ENCODE results near the gene DHRS11. TPM values are rescaled to one million over a fixed set of nuclear protein-coding genes. Genes with fewer than 3 reads are reported as not detected.
"Not testable (repeated sequence)": the region's sequence is repeated elsewhere in the genome, so short reads cannot be mapped to it uniquely, and the experiment has no call there.

DHRS11 gene
- total RNA-seq, 5 donors from 2014 or later (not counting 1 experiment from before 2014, with no cell fraction given): 2.6 to 9.7 (median 6.3) TPM

DNA sequence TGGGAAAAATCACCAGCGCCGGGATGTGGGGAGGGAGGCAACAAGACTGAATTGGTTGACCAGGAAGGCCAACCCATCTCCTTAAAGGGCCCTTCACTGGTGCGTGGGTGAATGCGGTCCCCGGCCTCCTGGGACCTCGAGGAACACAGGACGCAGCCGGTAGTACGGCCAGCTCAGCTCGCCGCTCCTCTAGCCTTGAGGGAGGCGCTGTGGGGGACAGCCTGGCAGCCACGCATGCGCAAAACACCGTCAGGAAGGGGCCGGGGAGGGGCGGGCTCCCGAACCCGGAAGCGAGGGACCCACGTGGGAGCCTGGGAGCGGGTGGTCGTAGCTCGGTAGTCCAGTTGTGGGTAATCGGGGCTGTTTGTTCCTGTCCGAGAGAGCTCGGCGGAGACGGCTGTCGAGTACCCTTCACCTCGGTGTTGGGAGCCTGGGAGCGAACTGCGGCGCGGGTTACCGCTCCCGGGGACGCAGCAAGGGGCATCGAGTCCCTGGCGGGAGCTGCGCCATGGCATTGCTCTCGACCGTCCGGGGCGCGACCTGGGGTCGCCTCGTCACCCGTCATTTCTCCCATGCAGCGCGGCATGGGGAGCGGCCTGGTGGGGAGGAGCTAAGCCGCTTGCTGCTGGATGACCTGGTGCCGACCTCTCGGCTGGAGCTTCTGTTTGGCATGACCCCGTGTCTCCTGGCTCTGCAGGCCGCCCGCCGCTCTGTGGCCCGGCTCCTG lies 9.8 kb downstream of the DHRS11 start, which contains the start of gene MRM1:
MRM1 (plus strand) TSS at position 281 of the 727 bp plus-strand sequence; CDS start at position 509, 228 bp downstream.
- H3K36me3 ChIP-seq (ENCODE audit: control insufficient read depth in 2 of 2, extremely low read depth in 1 of 2, insufficient read depth in 1 of 2, low read length in 1 of 2): no peaks in the 10 kb centered on the region
- no peaks in the 10 kb centered on the region for H3K27me3 Mint-ChIP-seq
- no peaks in the 10 kb centered on the region for H3K36me3 Mint-ChIP-seq
- H3K4me1 Mint-ChIP-seq: peaks cover 42 to 45% (median 45%) of the 10 kb centered on the region in 3 donors
- H3K4me3 ChIP-seq (ENCODE audit: control insufficient read depth in 1 of 2, extremely low read depth in 1 of 2, low read length in 1 of 2): peak within 1 kb of the TSS; percentile 74 to 99
- peak within 1 kb of the TSS; percentile 88 to 93 (median 88) for H3K4me3 Mint-ChIP-seq
- peak within 1 kb of the TSS; percentile 77 for H3K27ac ChIP-seq (ENCODE audit: low read length)
- CTCF ChIA-PET: interaction anchor here (0.6 to 2.0 kb wide), 14 partner anchors 9 to 803 kb away, joined by 3 to 19 read pairs (median 4); partner anchors contain the start of genes MYO19 (in 1 of the 2) and PIGW (in 1 of the 2)
- H3K9me3 ChIP-seq: no peaks in the 10 kb centered on the region
- H3K27me3 ChIP-seq (replicated peaks in 1 of 2; ENCODE audit: control insufficient read depth in 2 of 2, extremely low read depth in 1 of 2, insufficient read depth in 2 of 2, low read length in 1 of 2): no peaks in the 10 kb centered on the region
- DNase-seq (peak; percentile 67 to 92 (median 81)), ATAC-seq (replicated peaks in 1 of 4) (peak; percentile 87 to 90 (median 88))
- H3K4me1 ChIP-seq (ENCODE audit: control insufficient read depth in 1 of 2, extremely low read depth in 1 of 2, insufficient read depth in 2 of 2, low read length in 2 of 2): peaks cover 5 to 33% of the 10 kb centered on the region in 2 experiments
- POLR2A ChIA-PET: interaction anchor here in 1 of 2 donors (0.6 kb wide), 1 partner anchor 757 kb away, joined by 3 read pairs; no protein-coding TSS in a partner anchor
- H3K27ac Mint-ChIP-seq: peak within 1 kb of the TSS; percentile 91 to 95
- WGBS (ENCODE audit: insufficient coverage): under 1% methylated on average over 60 of the region's 60 CpGs
- no peaks in the 10 kb centered on the region for H3K9me3 Mint-ChIP-seq

DNA sequence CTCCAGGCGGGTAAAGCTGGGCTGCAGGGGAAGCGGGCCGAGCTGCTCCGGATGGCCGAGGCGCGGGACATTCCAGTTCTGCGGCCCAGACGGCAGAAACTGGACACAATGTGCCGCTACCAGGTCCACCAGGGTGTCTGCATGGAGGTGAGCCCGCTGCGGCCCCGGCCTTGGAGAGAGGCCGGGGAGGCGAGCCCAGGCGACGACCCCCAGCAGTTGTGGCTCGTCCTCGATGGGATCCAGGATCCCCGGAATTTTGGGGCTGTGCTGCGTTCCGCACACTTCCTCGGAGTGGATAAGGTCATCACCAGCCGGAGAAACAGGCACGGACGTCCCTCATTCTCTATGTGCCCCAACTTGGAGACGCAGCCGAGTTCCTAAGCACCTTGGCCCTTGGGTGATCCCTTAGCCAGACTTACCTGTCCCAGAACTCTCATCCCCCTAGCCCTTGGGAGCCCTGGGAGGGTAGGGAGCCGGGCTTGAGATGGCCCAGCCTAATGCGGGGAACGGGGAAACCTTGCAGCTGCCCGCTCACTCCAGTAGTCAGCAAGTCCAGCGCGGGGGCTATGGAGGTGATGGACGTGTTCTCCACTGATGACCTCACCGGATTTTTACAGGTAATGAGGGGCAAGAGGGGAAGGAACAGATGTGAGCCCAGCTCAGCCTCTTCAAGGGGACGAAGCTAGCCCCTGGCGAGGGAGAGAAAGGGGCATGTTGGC lies 10.5 kb downstream of the DHRS11 start:
- H3K4me1 Mint-ChIP-seq: peaks cover 42 to 45% (median 45%) of the 10 kb centered on the region in 3 donors

DNA sequence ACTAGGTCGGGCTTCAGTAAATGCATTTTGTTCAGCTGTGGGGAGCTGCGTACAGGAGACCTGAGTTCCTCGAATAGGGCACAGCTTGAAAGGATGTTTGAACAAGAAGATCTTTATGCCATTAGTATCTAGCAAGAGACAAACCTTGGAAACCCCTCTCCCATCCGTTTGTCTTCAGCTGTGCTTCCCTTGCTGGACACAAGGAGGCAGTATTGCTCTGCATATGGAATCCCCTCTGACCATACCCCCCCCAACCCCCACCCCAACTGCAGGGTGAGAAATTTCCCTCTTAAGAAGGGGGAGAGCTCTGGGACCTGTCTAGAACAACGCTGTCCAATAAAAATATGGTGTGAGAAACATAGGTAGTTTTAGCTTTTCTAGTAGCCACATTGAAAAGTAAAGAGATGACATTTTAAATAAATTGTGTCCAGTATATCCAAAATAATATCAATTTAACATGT lies 11.3 kb downstream of the DHRS11 start:
- Mint-ChIP-seq H3K27me3 (no peaks in the 10 kb centered on the region), H3K27ac (peak overlapping the region; percentile 39 to 64), H3K4me3 (peak overlapping the region; percentile 88 to 93 (median 88)), H3K36me3 (peaks cover 4% of the 10 kb centered on the region), H3K9me3 (no peaks in the 10 kb centered on the region), H3K4me1 (peaks cover 42 to 49% (median 47%) of the 10 kb centered on the region in 3 donors)
- Histone ChIP-seq H3K27ac (ENCODE audit: low read length) (no peak overlapping the region), H3K4me1 (ENCODE audit: control insufficient read depth in 1 of 2, extremely low read depth in 1 of 2, insufficient read depth in 2 of 2, low read length in 2 of 2) (peaks cover 5 to 33% of the 10 kb centered on the region in 2 experiments), H3K9me3 (no peaks in the 10 kb centered on the region), H3K36me3 (ENCODE audit: control insufficient read depth in 2 of 2, extremely low read depth in 1 of 2, insufficient read depth in 1 of 2, low read length in 1 of 2) (peaks cover 1 to 2% of the 10 kb centered on the region in 2 donors), H3K27me3 (replicated peaks in 1 of 2; ENCODE audit: control insufficient read depth in 2 of 2, extremely low read depth in 1 of 2, insufficient read depth in 2 of 2, low read length in 1 of 2) (no peaks in the 10 kb centered on the region), H3K4me3 (ENCODE audit: control insufficient read depth in 1 of 2, extremely low read depth in 1 of 2, low read length in 1 of 2) (peak overlapping the region; percentile 74 to 99)
- ATAC-seq (replicated peaks in 1 of 4) (peak; percentile 14 to 50 (median 28)), DNase-seq (peak; percentile 33 to 87 (median 60))
- ChIA-PET CTCF (interaction anchor here (0.5 to 2.0 kb wide), 28 partner anchors 17 to 1645 kb away, joined by 3 to 19 read pairs (median 4); partner anchors contain the start of genes MYO19 (in 1 of the 2), PIGW (in 1 of the 2) and ZNHIT3 (in 1 of the 2)), POLR2A (interaction anchor here (0.6 to 0.7 kb wide), 4 partner anchors 57 to 1459 kb away, joined by 3 to 6 read pairs (median 4); no protein-coding TSS in a partner anchor)
- 0% methylated on average over 2 of the region's 5 CpGs for WGBS (ENCODE audit: insufficient coverage)

More for the DNA sequence above, 10.5 kb downstream of the DHRS11 start:
- Histone ChIP-seq H3K4me3 (ENCODE audit: control insufficient read depth in 1 of 2, extremely low read depth in 1 of 2, low read length in 1 of 2) (peak overlapping the region; percentile 74 to 99), H3K9me3 (no peaks in the 10 kb centered on the region), H3K36me3 (ENCODE audit: control insufficient read depth in 2 of 2, extremely low read depth in 1 of 2, insufficient read depth in 1 of 2, low read length in 1 of 2) (no peaks in the 10 kb centered on the region), H3K4me1 (ENCODE audit: control insufficient read depth in 1 of 2, extremely low read depth in 1 of 2, insufficient read depth in 2 of 2, low read length in 2 of 2) (peaks cover 5 to 33% of the 10 kb centered on the region in 2 experiments), H3K27ac (ENCODE audit: low read length) (peak overlapping the region; percentile 77), H3K27me3 (replicated peaks in 1 of 2; ENCODE audit: control insufficient read depth in 2 of 2, extremely low read depth in 1 of 2, insufficient read depth in 2 of 2, low read length in 1 of 2) (no peaks in the 10 kb centered on the region)
- ChIA-PET POLR2A (interaction anchor here in 1 of 2 donors (0.7 kb wide), 1 partner anchor 611 kb away, joined by 3 read pairs; no protein-coding TSS in a partner anchor), CTCF (interaction anchor here (0.5 to 2.0 kb wide), 19 partner anchors 10 to 992 kb away, joined by 3 to 19 read pairs (median 3); partner anchors contain the start of genes MYO19 (in 1 of the 2), PIGW (in 1 of the 2) and ZNHIT3 (in 1 of the 2))
- Mint-ChIP-seq H3K4me3 (peak overlapping the region; percentile 88 to 93 (median 88)), H3K36me3 (no peaks in the 10 kb centered on the region), H3K27me3 (no peaks in the 10 kb centered on the region), H3K9me3 (no peaks in the 10 kb centered on the region), H3K27ac (peak overlapping the region; percentile 57 to 95)
- WGBS (ENCODE audit: insufficient coverage): 0% methylated on average over 31 of the region's 38 CpGs
- DNase-seq (peak in 2 of 35 experiments; percentile 7 to 27), ATAC-seq (replicated peaks in 1 of 4) (peak in 3 of 4 experiments; percentile 3 to 14 (median 8))

DNA sequence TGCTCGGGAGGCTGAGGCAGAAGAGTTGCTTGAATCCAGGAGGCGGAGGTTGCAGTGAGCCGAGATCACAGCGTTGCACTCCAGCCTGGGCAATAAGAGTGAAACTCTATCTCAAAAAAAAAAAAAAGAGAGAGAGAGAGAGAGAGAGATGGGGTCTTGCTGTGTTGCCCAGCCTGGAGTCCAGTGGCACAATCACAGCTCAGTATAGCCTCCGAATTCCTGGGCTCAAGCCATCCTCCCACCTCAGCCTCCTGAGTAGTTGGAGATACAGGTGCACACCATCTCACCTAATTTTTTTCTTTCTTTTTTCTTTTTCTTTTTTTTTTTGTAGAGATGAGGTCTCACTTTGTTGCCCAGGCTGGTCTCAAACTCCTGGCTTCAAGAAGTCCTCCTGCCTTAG lies 13.3 kb downstream of the DHRS11 start:
- peaks cover 50 to 55% (median 52%) of the 10 kb centered on the region in 3 donors for H3K4me1 Mint-ChIP-seq
- not testable (repeated sequence) for H3K36me3 ChIP-seq (ENCODE audit: control insufficient read depth in 2 of 2, extremely low read depth in 1 of 2, insufficient read depth in 1 of 2, low read length in 1 of 2)

DNA sequence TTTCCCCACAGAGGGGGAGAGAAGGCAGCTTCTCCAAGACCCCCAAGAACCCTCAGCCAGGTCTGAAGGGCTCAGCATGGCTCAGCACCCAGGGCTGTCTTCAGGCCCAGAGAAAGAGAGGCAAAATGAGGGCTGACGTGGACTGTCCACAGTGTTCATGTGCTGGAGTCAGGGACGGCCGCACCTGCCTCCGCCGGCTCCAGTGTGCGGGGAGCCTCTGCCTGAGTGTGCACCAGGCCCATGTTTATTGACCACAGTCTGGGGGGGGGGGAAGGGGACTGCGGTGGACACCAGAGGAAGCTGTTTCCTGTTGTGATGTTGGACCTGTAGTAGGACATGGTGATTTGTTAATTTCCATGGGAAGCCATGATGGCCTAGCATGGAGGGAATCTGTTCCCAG lies 16.6 kb downstream of the DHRS11 start:
- Mint-ChIP-seq H3K4me1 (peaks cover 33 to 36% (median 33%) of the 10 kb centered on the region in 3 donors), H3K9me3 (no peaks in the 10 kb centered on the region), H3K4me3 (no peak overlapping the region), H3K36me3 (peaks cover 5% of the 10 kb centered on the region), H3K27me3 (no peaks in the 10 kb centered on the region), H3K27ac (no peak overlapping the region)
- CTCF ChIA-PET: no interaction called here
- 93% methylated on average over 7 of the region's 7 CpGs for WGBS (ENCODE audit: insufficient coverage)
- Histone ChIP-seq H3K4me3 (ENCODE audit: control insufficient read depth in 1 of 2, extremely low read depth in 1 of 2, low read length in 1 of 2) (no peak overlapping the region), H3K4me1 (ENCODE audit: control insufficient read depth in 1 of 2, extremely low read depth in 1 of 2, insufficient read depth in 2 of 2, low read length in 2 of 2) (peaks cover 0 to 21% of the 10 kb centered on the region in 2 experiments), H3K36me3 (ENCODE audit: control insufficient read depth in 2 of 2, extremely low read depth in 1 of 2, insufficient read depth in 1 of 2, low read length in 1 of 2) (peaks cover 4 to 5% of the 10 kb centered on the region in 2 donors), H3K9me3 (no peaks in the 10 kb centered on the region), H3K27ac (ENCODE audit: low read length) (no peak overlapping the region), H3K27me3 (replicated peaks in 1 of 2; ENCODE audit: control insufficient read depth in 2 of 2, extremely low read depth in 1 of 2, insufficient read depth in 2 of 2, low read length in 1 of 2) (peaks cover 0 to 2% of the 10 kb centered on the region in 2 experiments)
- no peak for DNase-seq
- no peak for ATAC-seq (replicated peaks in 1 of 4)
- POLR2A ChIA-PET: no interaction called here

More for the DNA sequence above, 13.3 kb downstream of the DHRS11 start:
- H3K36me3 Mint-ChIP-seq; H3K27me3 Mint-ChIP-seq; H3K27me3 ChIP-seq (replicated peaks in 1 of 2; ENCODE audit: control insufficient read depth in 2 of 2, extremely low read depth in 1 of 2, insufficient read depth in 2 of 2, low read length in 1 of 2); H3K9me3 Mint-ChIP-seq; H3K27ac ChIP-seq (ENCODE audit: low read length); H3K4me3 ChIP-seq (ENCODE audit: control insufficient read depth in 1 of 2, extremely low read depth in 1 of 2, low read length in 1 of 2); ATAC-seq (replicated peaks in 1 of 4); DNase-seq; POLR2A ChIA-PET; H3K9me3 ChIP-seq; H3K27ac Mint-ChIP-seq; CTCF ChIA-PET; H3K4me3 Mint-ChIP-seq: not testable (repeated sequence)
- WGBS (ENCODE audit: insufficient coverage): no CpG with 5 or more reads among the region's 5 CpGs
- peaks cover 5 to 45% of the 10 kb centered on the region in 2 experiments for H3K4me1 ChIP-seq (ENCODE audit: control insufficient read depth in 1 of 2, extremely low read depth in 1 of 2, insufficient read depth in 2 of 2, low read length in 2 of 2)

All from T-cell (primary cell).